Kidney (tissue), 14 donors: ENCODE data around the gene SNX5. TPM values are rescaled to one million over a fixed set of nuclear protein-coding genes. Genes with fewer than 3 reads are reported as not detected.

Source experiments
- DNase-seq, 5 donors: peaks; one replicate each; pipeline ENCODE4 v3.0.0-alpha.2; 2013 to 2020
- FAIRE-seq: peaks from 2 replicates; lab custom pipeline; 2012; peaks lifted over from hg19 to GRCh38; lab: Jason Lieb, UNC
- H3K27ac ChIP-seq, 2 donors: one replicate each; pipeline ENCODE4 v1.7.0; 2013; ENCODE audit warnings: low read depth in 2 of 2, low read length in 2 of 2, inconsistent platforms in 1 of 2
- H3K27me3 ChIP-seq: one replicate; pipeline ENCODE4 v1.7.1; 2013; ENCODE audit warnings: low read length, inconsistent platforms; ENCODE audit not compliant: control insufficient read depth, insufficient read depth
- H3K36me3 ChIP-seq, 3 donors: one replicate each; pipeline versions ENCODE4 v1.7.0 to v1.7.1; 2013; ENCODE audit warnings: low read length in 3 of 3, control low read depth in 1 of 3, inconsistent platforms in 1 of 3; ENCODE audit not compliant: insufficient read depth in 3 of 3, control insufficient read depth in 2 of 3
- H3K4me1 ChIP-seq, 3 donors: one replicate each; pipeline versions ENCODE4 v1.7.0 to v1.7.1; 2013; ENCODE audit warnings: low read length in 3 of 3, inconsistent platforms in 1 of 3, low read depth in 1 of 3; ENCODE audit not compliant: control insufficient read depth in 2 of 3, insufficient read depth in 2 of 3
- H3K4me3 ChIP-seq, 3 donors: one replicate each; pipeline versions ENCODE4 v1.7.0 to v1.8.1; 2013; ENCODE audit warnings: low read length in 3 of 3, control low read depth in 1 of 3, inconsistent platforms in 1 of 3
- H3K9ac ChIP-seq, 3 donors: one replicate each; pipeline versions ENCODE4 v1.7.0 to v1.7.1; 2013; ENCODE audit warnings: low read length in 3 of 3, control low read depth in 1 of 3, inconsistent platforms in 1 of 3
- H3K9me3 ChIP-seq, 3 donors: one replicate each; pipeline versions ENCODE4 v1.7.0 to v1.7.1; 2013; ENCODE audit warnings: low read length in 3 of 3, control low read depth in 1 of 3, inconsistent platforms in 1 of 3; ENCODE audit not compliant: control insufficient read depth in 2 of 3, insufficient read depth in 1 of 3
- CTCF ChIP-seq: IDR thresholded peaks from 3 replicates; pipeline ENCODE4 v1.5.1; 2012; ENCODE audit warnings: mild to moderate bottlenecking, moderate library complexity, borderline replicate concordance; ENCODE audit not compliant: insufficient read depth; ENCODE audit errors: extremely low read depth
- intact Hi-C: fragments of 100-400 bp; cut with DNase I; formaldehyde crosslinking; loops from one replicate; pipeline ENCODE4 v1.11.1; 2022
- polyA plus RNA-seq: library from polyadenylated mRNA; stranded (reverse); fragments of 350-450 nt; fragmentation: Illumina TruSeq; extraction: RNeasy Lipid Tissue Mini Kit (QIAGEN cat#74804); gene quantifications from one replicate; pipeline ENCODE4 v1.2.3, GENCODE V29; 2014; ENCODE audit warnings: low read depth, low replicate concordance; ENCODE audit not compliant: insufficient read depth
- total RNA-seq: library from RNA; stranded (reverse); fragmentation: NEBNext Ultra II Directional; extraction: Animal tissue kit (Norgen Biotek cat#: 25700); gene quantifications from one replicate; pipeline ENCODE4 v1.2.1, GENCODE V29; 2021
- donor health status: control.
- donor health status: control.
- donor health status: control.
- donor health status: control.
- donor health status: control.
- donor health status: DM: yes; HTN: yes; CAD: no.
- donor health status: Normal renal cell carcinoma (clear cell type).

SNX5 gene
- total and polyA plus RNA-seq, 2 donors from 2014 or later: 94.9 to 133 TPM

GRCh38 chr20:17895641-17896171 lies 72.9 kb downstream of the SNX5 start:
- TF ChIP-seq CTCF: no peak
- intact Hi-C loops: loop anchor here (5.0 kb wide), 1 partner anchor 213 kb away; the partner anchor contains the start of gene RRBP1

GRCh38 chr20:17893445-17893844 lies 75.1 kb downstream of the SNX5 start:
- H3K4me1 ChIP-seq: peaks cover 2 to 9% (median 3%) of the 10 kb centered on the region in 3 donors
- no peak overlapping the region for H3K9ac ChIP-seq
- H3K27me3 ChIP-seq: no peaks in the 10 kb centered on the region
- peaks cover 0 to 6% (median 0%) of the 10 kb centered on the region in 3 donors for H3K9me3 ChIP-seq
- H3K36me3 ChIP-seq: no peaks in the 10 kb centered on the region
- no peak overlapping the region for H3K4me3 ChIP-seq
- no peak for TF ChIP-seq CTCF
- DNase-seq: no peak
- intact Hi-C loops: no loop called here
- no peak for FAIRE-seq
- H3K27ac ChIP-seq: no peak overlapping the region

More at GRCh38 chr20:17895641-17896171, 72.9 kb downstream of the SNX5 start:
- H3K27me3 ChIP-seq: no peaks in the 10 kb centered on the region
- H3K4me3 ChIP-seq: peak overlapping the region in 1 of 3 donors; percentile 13
- peaks cover 2 to 9% (median 3%) of the 10 kb centered on the region in 3 donors for H3K4me1 ChIP-seq
- no peak for FAIRE-seq
- peak overlapping the region in 1 of 3 donors; percentile 37 for H3K9ac ChIP-seq
- no peaks in the 10 kb centered on the region for H3K9me3 ChIP-seq
- H3K27ac ChIP-seq: peak overlapping the region; percentile 52 to 77
- H3K36me3 ChIP-seq: no peaks in the 10 kb centered on the region
- DNase-seq: peak; percentile 42 to 82 (median 68)

GRCh38 chr20:17892189-17892938 lies 76.2 kb downstream of the SNX5 start:
- H3K4me3 ChIP-seq: no peak overlapping the region
- peaks cover 0 to 6% (median 0%) of the 10 kb centered on the region in 3 donors for H3K9me3 ChIP-seq
- H3K9ac ChIP-seq: no peak overlapping the region
- FAIRE-seq: no peak
- TF ChIP-seq CTCF: no peak
- H3K27ac ChIP-seq: no peak overlapping the region
- DNase-seq: no peak
- peaks cover 2 to 9% (median 3%) of the 10 kb centered on the region in 3 donors for H3K4me1 ChIP-seq
- no peaks in the 10 kb centered on the region for H3K36me3 ChIP-seq
- no peaks in the 10 kb centered on the region for H3K27me3 ChIP-seq
- intact Hi-C loops: no loop called here

Other genes with a start within 250 kb of the SNX5 start
- 15.5 TPM for gene MGME1, start 224 bp upstream of the SNX5 start, total RNA-seq
- 16.7 TPM for gene MGME1, start 224 bp upstream of the SNX5 start, polyA plus RNA-seq
- gene OVOL2, start 89.1 kb upstream of the SNX5 start, total RNA-seq: 4.8 TPM
- 4.1 TPM for gene OVOL2, start 89.1 kb upstream of the SNX5 start, polyA plus RNA-seq
- 12.8 TPM for gene KAT14, start 169.1 kb upstream of the SNX5 start, total RNA-seq
- gene KAT14, start 169.1 kb upstream of the SNX5 start, polyA plus RNA-seq: 10.2 TPM
- gene PET117, start 169.1 kb upstream of the SNX5 start, total RNA-seq: 13.1 TPM
- gene PET117, start 169.1 kb upstream of the SNX5 start, polyA plus RNA-seq: 19.7 TPM